HG03571 (cell line): ENCODE measurements around the gene SHROOM2.
"Not testable (repeated sequence)": the region's sequence is repeated elsewhere in the genome, so short reads cannot be mapped to it uniquely, and the experiment has no call there.

Experiments
- ATAC-seq: cut with Tn5 transposase; IDR thresholded peaks from one replicate; pipeline ENCODE4 v1.9.1; 2021; ENCODE audit not compliant: unreplicated experiment

SHROOM2 gene

GRCh38 chrX:9785944-9786797 lies at the start of gene SHROOM2:
SHROOM2 (plus strand) TSS chrX:9786429; CDS start chrX:9786546, 117 bp downstream.
- ATAC-seq = no peak

- no peak for ATAC-seq
Measured at GRCh38 chrX:9737363-9737762, 48.9 kb upstream of the SHROOM2 start.

GRCh38 chrX:9738151-9738550 lies 48.1 kb upstream of the SHROOM2 start:
- ATAC-seq = no peak

- no peak for ATAC-seq
Measured at GRCh38 chrX:9739130-9739529, 47.1 kb upstream of the SHROOM2 start.

GRCh38 chrX:9745417-9746115 lies 40.7 kb upstream of the SHROOM2 start:
- ATAC-seq = no peak

- no peak for ATAC-seq
Measured at GRCh38 chrX:9746148-9746888, 39.9 kb upstream of the SHROOM2 start.

- ATAC-seq = no peak
Measured at GRCh38 chrX:9747644-9748043, 38.6 kb upstream of the SHROOM2 start.

GRCh38 chrX:9749146-9749692 lies 37.0 kb upstream of the SHROOM2 start:
- ATAC-seq = no peak

- ATAC-seq = no peak
Measured at GRCh38 chrX:9757366-9757765, 28.9 kb upstream of the SHROOM2 start.

GRCh38 chrX:9758021-9758638 lies 28.1 kb upstream of the SHROOM2 start:
- no peak for ATAC-seq

GRCh38 chrX:9759337-9759736 lies 26.9 kb upstream of the SHROOM2 start:
- ATAC-seq = no peak

GRCh38 chrX:9765072-9765736 lies 21.0 kb upstream of the SHROOM2 start:
- no peak for ATAC-seq

GRCh38 chrX:9765737-9766097 lies 20.5 kb upstream of the SHROOM2 start, which contains the start of gene GPR143:
GPR143 (minus strand) TSS chrX:9765847; CDS start chrX:9765817, 30 bp downstream.
- no peak for ATAC-seq

GRCh38 chrX:9767375-9767774 lies 18.9 kb upstream of the SHROOM2 start:
- no peak for ATAC-seq

- not testable (repeated sequence) for ATAC-seq
Measured at GRCh38 chrX:9768321-9768839, 17.8 kb upstream of the SHROOM2 start.

- ATAC-seq = no peak
Measured at GRCh38 chrX:9770319-9770718, 15.9 kb upstream of the SHROOM2 start.

- ATAC-seq = no peak
Measured at GRCh38 chrX:9772943-9773342, 13.3 kb upstream of the SHROOM2 start.

- ATAC-seq = no peak
Measured at GRCh38 chrX:9775930-9776329, 10.3 kb upstream of the SHROOM2 start.

GRCh38 chrX:9781941-9782340 lies 4.3 kb upstream of the SHROOM2 start:
- no peak for ATAC-seq

- no peak for ATAC-seq
Measured at GRCh38 chrX:9784332-9784731, 1.9 kb upstream of the SHROOM2 start.
